WTC11 (cell line): Measurements from ENCODE around the gene MED10.

ENCODE experiments used
- ATF2 ChIP-seq: sonication (generic); formaldehyde crosslinking; IDR thresholded peaks from 2 replicates; pipeline ENCODE4 v1.8.1; 2022; ENCODE audit warnings: low read depth, missing genetic modification reagents, borderline replicate concordance
- CTCF ChIP-seq: fragments of 200-600 bp; IDR thresholded peaks from 2 replicates; pipeline ENCODE4 v1.8.0; 2022; ENCODE audit warnings: antibody characterized with exemption
- KAT7 ChIP-seq: sonication (generic); formaldehyde crosslinking; IDR thresholded peaks from 2 replicates; pipeline ENCODE4 v1.8.1; 2023; ENCODE audit warnings: missing genetic modification reagents, mild to moderate bottlenecking, borderline replicate concordance
- USF2 ChIP-seq: sonication (generic); formaldehyde crosslinking; IDR thresholded peaks from 2 replicates; pipeline ENCODE4 v1.8.1; 2023; ENCODE audit warnings: mild to moderate bottlenecking, missing genetic modification reagents, moderate library complexity
- ZBTB21 ChIP-seq: sonication (generic); formaldehyde crosslinking; IDR thresholded peaks from 2 replicates; pipeline ENCODE4 v1.8.1; 2023; ENCODE audit warnings: mild to moderate bottlenecking, missing genetic modification reagents, borderline replicate concordance

GRCh38 chr5:6407558-6408259 lies 29.4 kb upstream of the MED10 start:
- TF ChIP-seq CTCF (no peak), ATF2 (no peak), ZBTB21 (CRISPR knock-in tag) (no peak), KAT7 (CRISPR knock-in tag) (no peak), USF2 (no peak)
